Lung (tissue), 12 donors: Measurements from ENCODE around the gene ARHGAP28. TPM values are rescaled to one million over a fixed set of nuclear protein-coding genes. Genes with fewer than 3 reads are reported as not detected.

ENCODE experiments used
- ATAC-seq: fragments of 200-7000 bp; cut with Tn5 transposase; one replicate; pipeline ENCODE4 v1.9.1; 2020; ENCODE audit warnings: moderate number of reproducible peaks; ENCODE audit not compliant: insufficient read depth, low FRiP score
- DNase-seq, 3 donors: peaks; one replicate each; pipeline ENCODE4 v3.0.0-alpha.2; 2013 to 2017
- H3K27ac ChIP-seq, 2 donors: one replicate each; pipeline ENCODE4 v1.5.1; 2013; ENCODE audit warnings: mild to moderate bottlenecking in 2 of 2, moderate library complexity in 2 of 2, control low read depth in 1 of 2, inconsistent platforms in 1 of 2, low read depth in 1 of 2, low read length in 1 of 2
- H3K27me3 ChIP-seq, 3 donors: one replicate each; pipeline ENCODE4 v1.5.1; 2013; ENCODE audit warnings: low read length in 2 of 3; ENCODE audit not compliant: control insufficient read depth in 3 of 3, insufficient read depth in 3 of 3
- H3K36me3 ChIP-seq, 4 donors: one replicate each; pipeline ENCODE4 v1.5.1; 2013; ENCODE audit warnings: low read length in 4 of 4, mild to moderate bottlenecking in 1 of 4, moderate library complexity in 1 of 4; ENCODE audit not compliant: control insufficient read depth in 4 of 4, insufficient read depth in 4 of 4
- H3K4me1 ChIP-seq, 5 donors: one replicate each; pipeline ENCODE4 v1.5.1; 2013; ENCODE audit warnings: low read length in 5 of 5, mild to moderate bottlenecking in 2 of 5, moderate library complexity in 1 of 5; ENCODE audit not compliant: control insufficient read depth in 5 of 5, insufficient read depth in 5 of 5
- H3K4me3 ChIP-seq: one replicate; pipeline ENCODE4 v1.5.1; 2013; ENCODE audit warnings: mild to moderate bottlenecking, control low read depth, moderate library complexity
- H3K9ac ChIP-seq, 2 donors: one replicate each; pipeline ENCODE4 v1.5.1; 2013; ENCODE audit warnings: low read length in 2 of 2, control low read depth in 1 of 2; ENCODE audit not compliant: insufficient read depth in 1 of 2
- H3K9me3 ChIP-seq, 4 donors: one replicate each; pipeline ENCODE4 v1.5.1; 2013; ENCODE audit warnings: low read length in 3 of 4, mild to moderate bottlenecking in 1 of 4, moderate library complexity in 1 of 4; ENCODE audit not compliant: control insufficient read depth in 4 of 4, insufficient read depth in 3 of 4
- WGBS, 2 donors: extraction: QIAGEN DNeasy Blood & Tissue Kit; methylation state at CpG; one replicate each; pipeline ENCODE4 v1.1.7; 2013; 5-methylcytosine and 5-hydroxymethylcytosine counted together
- polyA plus RNA-seq, 2 donors: library from polyadenylated mRNA; stranded (reverse); fragments of 200-250 nt; gene quantifications; one replicate each; pipeline ENCODE4 v1.2.1, GENCODE V29; 2013
- total RNA-seq, 2 donors: library from RNA; depleted of rRNA in 1 of 2; stranded (reverse); fragments of >200 nt in 1 of 2; gene quantifications; one replicate each; pipeline ENCODE4 v1.2.1, GENCODE V29; 2014 to 2021
- TF ChIP-seq, protein P1 (sequence below): IDR thresholded peaks from 2 replicates; pipeline ENCODE4 v1.5.1; 2012; ENCODE audit warnings: mild to moderate bottlenecking; ENCODE audit errors: control extremely low read depth, extremely low read depth
- donor health status: control.
- donor health status: control.
- donor health status: Bipolar disorder and iron deficiency.
- donor health status: healthy.
- donor health status: DM: yes; HTN: yes; CAD: no.

Gene ARHGAP28
- total and polyA plus RNA-seq, 4 donors: 1.4 to 123 (median 5.6) TPM

DNA sequence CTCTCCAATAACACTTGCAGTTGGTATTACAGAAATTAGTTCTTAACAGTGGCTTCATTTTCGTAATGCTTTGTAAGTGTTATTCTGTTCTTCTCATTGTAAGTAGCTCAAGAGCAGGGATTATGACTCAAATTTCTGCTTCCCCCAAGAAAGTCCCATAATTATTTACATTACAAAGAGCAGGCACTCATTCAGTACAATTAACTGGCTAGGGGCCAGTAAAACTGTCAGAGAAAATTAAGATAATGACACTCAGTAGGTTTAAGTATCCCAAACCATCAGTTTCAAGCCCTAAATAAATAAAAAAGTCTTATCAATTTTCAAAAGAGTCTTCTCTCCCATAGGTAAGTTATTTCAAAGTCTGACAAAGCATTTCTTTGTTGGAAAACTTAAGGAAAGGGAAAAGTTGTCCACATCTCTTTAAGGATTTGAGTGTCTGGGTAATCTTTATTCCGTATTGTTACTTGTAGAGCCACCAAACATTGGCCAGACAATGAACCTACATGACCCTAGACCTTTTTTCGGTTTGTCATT is 137.1 kb downstream of the ARHGAP28 start:
- H3K4me1 ChIP-seq: peaks cover 0 to 14% (median 0%) of the 10 kb centered on the region in 5 donors
- no peak overlapping the region for H3K4me3 ChIP-seq
- TF ChIP-seq, protein P1, sequence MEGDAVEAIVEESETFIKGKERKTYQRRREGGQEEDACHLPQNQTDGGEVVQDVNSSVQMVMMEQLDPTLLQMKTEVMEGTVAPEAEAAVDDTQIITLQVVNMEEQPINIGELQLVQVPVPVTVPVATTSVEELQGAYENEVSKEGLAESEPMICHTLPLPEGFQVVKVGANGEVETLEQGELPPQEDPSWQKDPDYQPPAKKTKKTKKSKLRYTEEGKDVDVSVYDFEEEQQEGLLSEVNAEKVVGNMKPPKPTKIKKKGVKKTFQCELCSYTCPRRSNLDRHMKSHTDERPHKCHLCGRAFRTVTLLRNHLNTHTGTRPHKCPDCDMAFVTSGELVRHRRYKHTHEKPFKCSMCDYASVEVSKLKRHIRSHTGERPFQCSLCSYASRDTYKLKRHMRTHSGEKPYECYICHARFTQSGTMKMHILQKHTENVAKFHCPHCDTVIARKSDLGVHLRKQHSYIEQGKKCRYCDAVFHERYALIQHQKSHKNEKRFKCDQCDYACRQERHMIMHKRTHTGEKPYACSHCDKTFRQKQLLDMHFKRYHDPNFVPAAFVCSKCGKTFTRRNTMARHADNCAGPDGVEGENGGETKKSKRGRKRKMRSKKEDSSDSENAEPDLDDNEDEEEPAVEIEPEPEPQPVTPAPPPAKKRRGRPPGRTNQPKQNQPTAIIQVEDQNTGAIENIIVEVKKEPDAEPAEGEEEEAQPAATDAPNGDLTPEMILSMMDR: no peak
- peaks cover 0 to 40% (median 12%) of the 10 kb centered on the region in 4 donors for H3K36me3 ChIP-seq
- H3K9ac ChIP-seq: no peak overlapping the region
- WGBS, 2 donors: 65 to 76% methylated on average over 3 of the region's 3 CpGs
- DNase-seq (no peak), ATAC-seq (no peak)
- H3K27me3 ChIP-seq: no peaks in the 10 kb centered on the region
- H3K9me3 ChIP-seq: no peaks in the 10 kb centered on the region
- H3K27ac ChIP-seq: no peak overlapping the region

DNA sequence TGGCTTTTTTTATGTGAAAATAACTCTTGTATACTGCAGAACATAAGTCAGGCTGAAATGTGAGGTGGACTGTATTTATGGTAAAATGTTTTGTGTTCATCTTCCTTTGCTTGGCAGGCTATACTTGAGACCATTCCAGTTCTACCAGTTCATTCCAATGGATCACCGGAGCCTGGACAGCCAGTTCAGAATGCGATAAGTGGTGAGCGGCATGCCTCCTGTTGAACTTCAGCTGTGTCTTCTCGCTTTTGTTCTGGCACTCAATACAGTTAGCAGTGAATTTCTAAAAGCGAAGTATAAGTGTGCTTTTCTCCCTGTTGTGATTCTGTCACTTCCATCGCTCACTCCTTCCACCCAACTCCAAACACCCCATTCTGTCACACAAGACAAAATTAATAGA is 138.5 kb downstream of the ARHGAP28 start:
- H3K36me3 ChIP-seq: peaks cover 0 to 47% (median 17%) of the 10 kb centered on the region in 4 donors
- no peaks in the 10 kb centered on the region for H3K27me3 ChIP-seq
- peaks cover 0 to 14% (median 0%) of the 10 kb centered on the region in 5 donors for H3K4me1 ChIP-seq
- no peak for DNase-seq
- H3K4me3 ChIP-seq: no peak overlapping the region
- TF ChIP-seq, protein P1: no peak
- no peak for ATAC-seq
- H3K9me3 ChIP-seq: no peaks in the 10 kb centered on the region
- H3K27ac ChIP-seq: no peak overlapping the region
- no peak overlapping the region for H3K9ac ChIP-seq
- 86 to 94% methylated on average over 6 of the region's 6 CpGs for WGBS, 2 donors

DNA sequence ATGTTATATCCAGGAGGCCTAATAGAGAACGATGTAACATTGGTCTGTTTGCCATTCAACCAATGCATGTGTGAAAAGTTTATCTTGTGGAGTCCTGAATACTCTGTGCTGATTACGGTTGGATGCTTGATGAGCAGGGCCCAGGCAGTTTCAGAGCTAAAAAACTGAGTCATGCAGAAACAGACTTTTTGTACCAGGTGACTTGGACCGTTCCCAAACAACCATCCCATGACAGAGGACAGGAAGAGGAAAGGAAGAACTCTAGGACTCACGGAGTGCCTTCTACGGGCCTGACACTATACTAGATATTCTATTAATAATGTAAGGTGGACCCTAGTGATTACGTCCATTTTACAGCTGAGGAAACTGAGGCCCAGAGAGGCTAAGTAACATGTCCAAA is 142.1 kb downstream of the ARHGAP28 start:
- H3K9ac ChIP-seq: no peak overlapping the region
- no peaks in the 10 kb centered on the region for H3K27me3 ChIP-seq
- WGBS, 2 donors: 87 to 90% methylated on average over 6 of the region's 6 CpGs
- no peak for DNase-seq
- peaks cover 0 to 11% (median 0%) of the 10 kb centered on the region in 5 donors for H3K4me1 ChIP-seq
- TF ChIP-seq, protein P1: no peak
- H3K9me3 ChIP-seq: no peaks in the 10 kb centered on the region
- no peak for ATAC-seq
- no peak overlapping the region for H3K4me3 ChIP-seq
- H3K27ac ChIP-seq: no peak overlapping the region
- H3K36me3 ChIP-seq: peaks cover 0 to 71% (median 24%) of the 10 kb centered on the region in 4 donors
